ENCODE measurements around the gene SLC29A1.
A peak's percentile ranks its signal among the peaks of the same experiment; 100 is the strongest.

SLC29A1 gene

DNA sequence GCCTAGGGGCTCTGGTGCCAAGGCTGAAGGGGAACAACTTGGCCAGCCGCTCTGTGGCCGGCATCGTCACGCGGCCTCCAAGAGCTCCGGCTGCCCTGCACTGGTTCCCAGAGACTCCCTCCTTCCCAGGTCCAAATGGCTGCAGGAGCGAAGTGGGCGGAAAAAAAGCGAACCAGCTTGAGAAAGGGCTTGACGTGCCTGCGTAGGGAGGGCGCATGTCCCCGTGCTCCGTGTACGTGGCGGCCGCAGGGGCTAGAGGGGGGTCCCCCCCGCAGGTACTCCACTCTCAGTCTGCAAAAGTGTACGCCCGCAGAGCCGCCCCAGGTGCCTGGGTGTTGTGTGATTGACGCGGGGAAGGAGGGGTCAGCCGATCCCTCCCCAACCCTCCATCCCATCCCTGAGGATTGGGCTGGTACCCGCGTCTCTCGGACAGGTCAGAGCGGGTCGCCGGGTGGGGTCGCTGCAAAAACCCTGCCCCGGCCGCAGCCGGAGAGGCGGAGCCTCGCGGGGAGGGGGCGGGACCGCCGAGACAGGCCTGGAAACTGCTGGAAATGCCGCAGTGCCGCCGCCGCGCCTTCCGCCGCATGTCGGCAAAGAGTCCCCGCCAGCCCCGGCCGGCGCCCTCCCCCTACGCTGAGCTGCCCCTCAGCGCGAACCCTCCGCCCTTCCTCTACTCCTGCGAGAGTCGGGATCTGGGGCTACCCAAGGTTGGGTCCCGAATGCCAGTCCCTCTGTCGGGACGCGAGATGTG is 22.7 kb downstream of the SLC29A1 start:
- ATAC-seq, result peak; percentile 81
- TF ChIP-seq ZNF70 (CRISPR knock-in tag; IDR thresholded peaks at IDR 0.05) (no peak), ZFP30 (CRISPR knock-in tag; IDR thresholded peaks at IDR 0.05) (no peak), GLIS3 (CRISPR knock-in tag; IDR thresholded peaks at IDR 0.05) (0 out of 2 replicates have a peak, but pooled peaks have one; percentile 19), TOX (CRISPR knock-in tag; IDR thresholded peaks at IDR 0.05; ENCODE audit: borderline replicate concordance) (no peak), BACH2 (CRISPR knock-in tag; IDR thresholded peaks at IDR 0.05; ENCODE audit: borderline replicate concordance) (no peak), CSDC2 (CRISPR knock-in tag; IDR thresholded peaks at IDR 0.05) (no peak), TCF4 (CRISPR knock-in tag; IDR thresholded peaks at IDR 0.05; ENCODE audit: borderline replicate concordance) (no peak), OSR1 (CRISPR knock-in tag; IDR thresholded peaks at IDR 0.05) (no peak), ZC3H10 (CRISPR knock-in tag; IDR thresholded peaks at IDR 0.05) (no peak), ESRRG (CRISPR knock-in tag; IDR thresholded peaks at IDR 0.05) (no peak), ISL1 (CRISPR knock-in tag; IDR thresholded peaks at IDR 0.05) (no peak)
- TF ChIP-seq, protein P1, sequence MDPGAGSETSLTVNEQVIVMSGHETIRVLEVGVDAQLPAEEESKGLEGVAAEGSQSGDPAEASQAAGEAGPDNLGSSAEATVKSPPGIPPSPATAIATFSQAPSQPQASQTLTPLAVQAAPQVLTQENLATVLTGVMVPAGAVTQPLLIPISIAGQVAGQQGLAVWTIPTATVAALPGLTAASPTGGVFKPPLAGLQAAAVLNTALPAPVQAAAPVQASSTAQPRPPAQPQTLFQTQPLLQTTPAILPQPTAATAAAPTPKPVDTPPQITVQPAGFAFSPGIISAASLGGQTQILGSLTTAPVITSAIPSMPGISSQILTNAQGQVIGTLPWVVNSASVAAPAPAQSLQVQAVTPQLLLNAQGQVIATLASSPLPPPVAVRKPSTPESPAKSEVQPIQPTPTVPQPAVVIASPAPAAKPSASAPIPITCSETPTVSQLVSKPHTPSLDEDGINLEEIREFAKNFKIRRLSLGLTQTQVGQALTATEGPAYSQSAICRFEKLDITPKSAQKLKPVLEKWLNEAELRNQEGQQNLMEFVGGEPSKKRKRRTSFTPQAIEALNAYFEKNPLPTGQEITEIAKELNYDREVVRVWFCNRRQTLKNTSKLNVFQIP (CRISPR knock-in tag; IDR thresholded peaks at IDR 0.05; ENCODE audit: borderline replicate concordance, low read depth), result no peak
- TF ChIP-seq, protein P2, sequence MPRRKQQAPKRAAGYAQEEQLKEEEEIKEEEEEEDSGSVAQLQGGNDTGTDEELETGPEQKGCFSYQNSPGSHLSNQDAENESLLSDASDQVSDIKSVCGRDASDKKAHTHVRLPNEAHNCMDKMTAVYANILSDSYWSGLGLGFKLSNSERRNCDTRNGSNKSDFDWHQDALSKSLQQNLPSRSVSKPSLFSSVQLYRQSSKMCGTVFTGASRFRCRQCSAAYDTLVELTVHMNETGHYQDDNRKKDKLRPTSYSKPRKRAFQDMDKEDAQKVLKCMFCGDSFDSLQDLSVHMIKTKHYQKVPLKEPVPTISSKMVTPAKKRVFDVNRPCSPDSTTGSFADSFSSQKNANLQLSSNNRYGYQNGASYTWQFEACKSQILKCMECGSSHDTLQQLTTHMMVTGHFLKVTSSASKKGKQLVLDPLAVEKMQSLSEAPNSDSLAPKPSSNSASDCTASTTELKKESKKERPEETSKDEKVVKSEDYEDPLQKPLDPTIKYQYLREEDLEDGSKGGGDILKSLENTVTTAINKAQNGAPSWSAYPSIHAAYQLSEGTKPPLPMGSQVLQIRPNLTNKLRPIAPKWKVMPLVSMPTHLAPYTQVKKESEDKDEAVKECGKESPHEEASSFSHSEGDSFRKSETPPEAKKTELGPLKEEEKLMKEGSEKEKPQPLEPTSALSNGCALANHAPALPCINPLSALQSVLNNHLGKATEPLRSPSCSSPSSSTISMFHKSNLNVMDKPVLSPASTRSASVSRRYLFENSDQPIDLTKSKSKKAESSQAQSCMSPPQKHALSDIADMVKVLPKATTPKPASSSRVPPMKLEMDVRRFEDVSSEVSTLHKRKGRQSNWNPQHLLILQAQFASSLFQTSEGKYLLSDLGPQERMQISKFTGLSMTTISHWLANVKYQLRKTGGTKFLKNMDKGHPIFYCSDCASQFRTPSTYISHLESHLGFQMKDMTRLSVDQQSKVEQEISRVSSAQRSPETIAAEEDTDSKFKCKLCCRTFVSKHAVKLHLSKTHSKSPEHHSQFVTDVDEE (CRISPR knock-in tag; IDR thresholded peaks at IDR 0.05), result no peak
- TF ChIP-seq, protein P3, sequence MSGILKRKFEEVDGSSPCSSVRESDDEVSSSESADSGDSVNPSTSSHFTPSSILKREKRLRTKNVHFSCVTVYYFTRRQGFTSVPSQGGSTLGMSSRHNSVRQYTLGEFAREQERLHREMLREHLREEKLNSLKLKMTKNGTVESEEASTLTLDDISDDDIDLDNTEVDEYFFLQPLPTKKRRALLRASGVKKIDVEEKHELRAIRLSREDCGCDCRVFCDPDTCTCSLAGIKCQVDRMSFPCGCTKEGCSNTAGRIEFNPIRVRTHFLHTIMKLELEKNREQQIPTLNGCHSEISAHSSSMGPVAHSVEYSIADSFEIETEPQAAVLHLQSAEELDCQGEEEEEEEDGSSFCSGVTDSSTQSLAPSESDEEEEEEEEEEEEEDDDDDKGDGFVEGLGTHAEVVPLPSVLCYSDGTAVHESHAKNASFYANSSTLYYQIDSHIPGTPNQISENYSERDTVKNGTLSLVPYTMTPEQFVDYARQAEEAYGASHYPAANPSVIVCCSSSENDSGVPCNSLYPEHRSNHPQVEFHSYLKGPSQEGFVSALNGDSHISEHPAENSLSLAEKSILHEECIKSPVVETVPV (CRISPR knock-in tag; IDR thresholded peaks at IDR 0.05), result no peak
- TF ChIP-seq, protein P4, sequence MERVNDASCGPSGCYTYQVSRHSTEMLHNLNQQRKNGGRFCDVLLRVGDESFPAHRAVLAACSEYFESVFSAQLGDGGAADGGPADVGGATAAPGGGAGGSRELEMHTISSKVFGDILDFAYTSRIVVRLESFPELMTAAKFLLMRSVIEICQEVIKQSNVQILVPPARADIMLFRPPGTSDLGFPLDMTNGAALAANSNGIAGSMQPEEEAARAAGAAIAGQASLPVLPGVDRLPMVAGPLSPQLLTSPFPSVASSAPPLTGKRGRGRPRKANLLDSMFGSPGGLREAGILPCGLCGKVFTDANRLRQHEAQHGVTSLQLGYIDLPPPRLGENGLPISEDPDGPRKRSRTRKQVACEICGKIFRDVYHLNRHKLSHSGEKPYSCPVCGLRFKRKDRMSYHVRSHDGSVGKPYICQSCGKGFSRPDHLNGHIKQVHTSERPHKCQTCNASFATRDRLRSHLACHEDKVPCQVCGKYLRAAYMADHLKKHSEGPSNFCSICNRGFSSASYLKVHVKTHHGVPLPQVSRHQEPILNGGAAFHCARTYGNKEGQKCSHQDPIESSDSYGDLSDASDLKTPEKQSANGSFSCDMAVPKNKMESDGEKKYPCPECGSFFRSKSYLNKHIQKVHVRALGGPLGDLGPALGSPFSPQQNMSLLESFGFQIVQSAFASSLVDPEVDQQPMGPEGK (CRISPR knock-in tag; IDR thresholded peaks at IDR 0.05; ENCODE audit: borderline replicate concordance), result peak; percentile 67; the same call in 1 of the 2 replicates

DNA sequence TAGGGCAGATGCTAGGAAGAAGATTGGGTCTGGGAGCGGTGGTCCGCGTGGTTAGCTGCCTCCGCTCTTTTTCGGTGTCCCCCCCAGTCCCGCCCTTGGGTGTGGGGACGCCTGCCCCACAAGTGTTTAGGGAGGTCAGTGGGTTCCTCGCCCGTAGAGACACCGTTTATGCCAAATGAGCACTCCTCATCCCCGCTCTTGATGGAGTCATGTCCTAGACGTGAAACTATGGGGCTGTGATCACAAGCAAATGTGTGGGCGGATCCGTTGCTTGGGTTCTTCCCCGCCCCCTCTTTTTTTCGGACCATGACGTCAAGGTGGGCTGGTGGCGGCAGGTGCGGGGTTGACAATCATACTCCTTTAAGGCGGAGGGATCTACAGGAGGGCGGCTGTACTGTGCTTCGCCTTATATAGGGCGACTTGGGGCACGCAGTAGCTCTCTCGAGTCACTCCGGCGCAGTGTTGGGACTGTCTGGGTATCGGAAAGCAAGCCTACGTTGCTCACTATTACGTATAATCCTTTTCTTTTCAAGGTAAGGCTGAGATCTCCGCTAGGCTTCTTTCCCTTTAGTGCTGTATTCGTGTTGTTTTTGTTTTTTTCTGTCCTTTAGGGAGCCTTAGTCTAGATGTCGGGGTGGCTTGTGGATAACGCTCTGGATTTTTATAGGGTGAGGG is 23.4 kb downstream of the SLC29A1 start, which contains the start of gene HSP90AB1:
Gene HSP90AB1, plus strand, starts transcription at position 439 of the 675 bp plus-strand sequence. CDS start 1,529 bp downstream, outside the sequence.
- peak; percentile 77 for ATAC-seq
- TF ChIP-seq, protein P5, sequence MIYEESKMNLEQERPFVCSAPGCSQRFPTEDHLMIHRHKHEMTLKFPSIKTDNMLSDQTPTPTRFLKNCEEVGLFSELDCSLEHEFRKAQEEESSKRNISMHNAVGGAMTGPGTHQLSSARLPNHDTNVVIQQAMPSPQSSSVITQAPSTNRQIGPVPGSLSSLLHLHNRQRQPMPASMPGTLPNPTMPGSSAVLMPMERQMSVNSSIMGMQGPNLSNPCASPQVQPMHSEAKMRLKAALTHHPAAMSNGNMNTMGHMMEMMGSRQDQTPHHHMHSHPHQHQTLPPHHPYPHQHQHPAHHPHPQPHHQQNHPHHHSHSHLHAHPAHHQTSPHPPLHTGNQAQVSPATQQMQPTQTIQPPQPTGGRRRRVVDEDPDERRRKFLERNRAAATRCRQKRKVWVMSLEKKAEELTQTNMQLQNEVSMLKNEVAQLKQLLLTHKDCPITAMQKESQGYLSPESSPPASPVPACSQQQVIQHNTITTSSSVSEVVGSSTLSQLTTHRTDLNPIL (CRISPR knock-in tag; IDR thresholded peaks at IDR 0.05; ENCODE audit: low read depth), result no peak
- TF ChIP-seq ZNF8 (CRISPR knock-in tag; IDR thresholded peaks at IDR 0.05) (0 out of 2 replicates have a peak, but pooled peaks have one; percentile 22), GLIS3 (CRISPR knock-in tag; IDR thresholded peaks at IDR 0.05) (no peak), ZFP30 (CRISPR knock-in tag; IDR thresholded peaks at IDR 0.05) (no peak), ISL1 (CRISPR knock-in tag; IDR thresholded peaks at IDR 0.05) (no peak), ZC3H10 (CRISPR knock-in tag; IDR thresholded peaks at IDR 0.05) (no peak), PPARA (CRISPR knock-in tag; IDR thresholded peaks at IDR 0.05; ENCODE audit: borderline replicate concordance) (no peak), ESRRG (CRISPR knock-in tag; IDR thresholded peaks at IDR 0.05) (no peak), ARNTL (CRISPR knock-in tag; IDR thresholded peaks at IDR 0.05; ENCODE audit: borderline replicate concordance, low read depth) (no peak), BACH2 (CRISPR knock-in tag; IDR thresholded peaks at IDR 0.05; ENCODE audit: borderline replicate concordance) (no peak)
- TF ChIP-seq, protein P2 (CRISPR knock-in tag; IDR thresholded peaks at IDR 0.05), result no peak
- TF ChIP-seq, protein P1 (CRISPR knock-in tag; IDR thresholded peaks at IDR 0.05; ENCODE audit: borderline replicate concordance, low read depth), result 0 out of 2 replicates have a peak, but pooled peaks have one; percentile 46
- TF ChIP-seq, protein P3 (CRISPR knock-in tag; IDR thresholded peaks at IDR 0.05), result peak; percentile 63; the same call in 1 of the 2 replicates
